ENCODE results near the gene ABHD17C. TPM values are rescaled to one million over a fixed set of nuclear protein-coding genes. Genes with fewer than 3 reads are reported as not detected.

ABHD17C gene
- total and polyA plus RNA-seq, 2 of the 8 experiments (the other 6 are each of a cell fraction or from before 2014, with no cell fraction given), result 20.2 to 29.8 TPM

GRCh38 chr15:80804970-80805495 is 109.9 kb downstream of the ABHD17C start:
- H4K20me1 ChIP-seq (replicated peaks in 1 of 2; ENCODE audit: control insufficient read depth in 1 of 2, insufficient read depth in 2 of 2, low read length in 2 of 2), result no peaks in the 10 kb centered on the region
- H2BK120ac ChIP-seq (replicated peaks; ENCODE audit: low read depth, low read length), result no peak overlapping the region
- H3K14ac ChIP-seq (ENCODE audit: insufficient read length), result no peak overlapping the region
- H2AK5ac ChIP-seq (ENCODE audit: low read depth, low read length), result no peak overlapping the region
- no peak overlapping the region for H2BK15ac ChIP-seq (ENCODE audit: low read length)
- H3K4ac ChIP-seq (replicated peaks; ENCODE audit: insufficient read length, low read depth, low read length), result no peak overlapping the region
- peak overlapping the region; percentile 42; the same call in 1 of the 2 replicates for H2AFZ ChIP-seq (ENCODE audit: low read length)
- H3K23ac ChIP-seq (ENCODE audit: insufficient read length), result no peak overlapping the region
- no peak overlapping the region for H3K56ac ChIP-seq (replicated peaks; ENCODE audit: insufficient read length, low read depth, low read length)
- H4K5ac ChIP-seq (ENCODE audit: insufficient read length, low read depth, low read length), result no peak overlapping the region
- no peak for DNase-seq (ENCODE audit: low read depth in 1 of 2, low spot score in 2 of 2)
- H3K9ac ChIP-seq (replicated peaks in 1 of 4; ENCODE audit: extremely low read depth in 1 of 4, low read depth in 3 of 4, low read length in 3 of 4), result no peak overlapping the region
- TF ChIP-seq BCL11A (IDR thresholded peaks at IDR 0.05; ENCODE audit: low read depth in 2 of 2, low read length in 2 of 2) (no peak), POLR2A (IDR thresholded peaks at IDR 0.05; ENCODE audit: control extremely low read depth in 1 of 2, low read depth in 2 of 2, low read length in 2 of 2) (no peak), TAF1 (IDR thresholded peaks at IDR 0.05; ENCODE audit: low read depth, low read length) (no peak), PHF8 (conservative IDR thresholded peaks at IDR 0.05; ENCODE audit: low read depth, low read length) (no peak), MAFK (IDR thresholded peaks at IDR 0.05; ENCODE audit: low read depth, low read length) (no peak), NANOG (IDR thresholded peaks at IDR 0.05; ENCODE audit: insufficient read depth, low read depth, low read length, poor library complexity, severe bottlenecking) (no peak), SP1 (IDR thresholded peaks at IDR 0.05; ENCODE audit: low read depth, low read length) (no peak), ASH2L (IDR thresholded peaks at IDR 0.05; ENCODE audit: low read length) (no peak), POLR2AphosphoS5 (IDR thresholded peaks at IDR 0.05; ENCODE audit: low read depth, low read length) (no peak), RBBP5 (IDR thresholded peaks at IDR 0.05; ENCODE audit: borderline replicate concordance, low read depth, low read length) (no peak)
- H3K27ac ChIP-seq (ENCODE audit: low read depth, low read length), result no peak overlapping the region
- peaks cover 0 to 6% (median 3%) of the 10 kb centered on the region in 4 experiments; a peak in 3 of 7 replicates for H3K4me1 ChIP-seq (replicated peaks in 1 of 4; ENCODE audit: control insufficient read depth in 3 of 4, insufficient read depth in 4 of 4, low read length in 3 of 4)
- no peak for FAIRE-seq
- H4K91ac ChIP-seq (replicated peaks; ENCODE audit: insufficient read length, low read length), result no peak overlapping the region
- no peak overlapping the region for H3K4me3 ChIP-seq (ENCODE audit: extremely low read depth in 1 of 4, insufficient read depth in 2 of 4, low read depth in 3 of 4, low read length in 4 of 4)
- no peaks in the 10 kb centered on the region for H3K36me3 ChIP-seq (ENCODE audit: control insufficient read depth in 2 of 4, insufficient read depth in 4 of 4, low read length in 3 of 4)
- 50% methylated on average over 10 of the region's 10 CpGs; no CpG with 5 or more reads in 1 of the 2 experiments for WGBS, 2 experiments (ENCODE audit: extremely low coverage in 1 of 2, insufficient coverage in 1 of 2, insufficient read length in 1 of 2, insufficient replicate concordance in 2 of 2, low coverage in 1 of 2, low lambda C conversion rate in 2 of 2, missing lambda C conversion rate in 1 of 2)
- no peak overlapping the region for H2BK5ac ChIP-seq (ENCODE audit: low read depth, low read length)
- no peak overlapping the region for H3K4me2 ChIP-seq (ENCODE audit: insufficient read depth in 1 of 2, low read depth in 2 of 2, low read length in 2 of 2)
- H3K79me1 ChIP-seq (ENCODE audit: low read depth, low read length), result no peaks in the 10 kb centered on the region
- H4K8ac ChIP-seq (ENCODE audit: extremely low read depth, insufficient read depth, low read length), result no peak overlapping the region
- CTCF ChIA-PET (ENCODE audit: partially characterized antibody), result interaction anchor here (1.1 to 2.1 kb wide), 6 partner anchors 9 to 348 kb away, joined by 3 to 11 read pairs (median 5); partner anchors contain the start of gene CEMIP
- H3K27me3 ChIP-seq (replicated peaks in 1 of 4; ENCODE audit: control insufficient read depth in 3 of 4, extremely low read depth in 1 of 4, insufficient read depth in 3 of 4, low read length in 3 of 4), result peaks cover 0 to 2% (median 0%) of the 10 kb centered on the region in 4 experiments; a peak in 2 of 7 replicates
- no peaks in the 10 kb centered on the region for H3K9me3 ChIP-seq (ENCODE audit: insufficient read depth in 2 of 2, low read depth in 1 of 2, low read length in 1 of 2)
- POLR2A ChIA-PET (ENCODE audit: partially characterized antibody), result no interaction called here
- H2BK20ac ChIP-seq (ENCODE audit: low read length), result no peak overlapping the region
- H3K18ac ChIP-seq (ENCODE audit: extremely low read depth, low read length), result peak overlapping the region; percentile 66; the same call in 1 of the 2 replicates
- no peak overlapping the region for H2BK12ac ChIP-seq (ENCODE audit: low read depth, low read length)
- no peaks in the 10 kb centered on the region for H3K79me2 ChIP-seq (ENCODE audit: control insufficient read depth in 1 of 2, insufficient read depth in 2 of 2, low read length in 2 of 2)
- H3K23me2 ChIP-seq (ENCODE audit: low read depth, low read length), result no peaks in the 10 kb centered on the region

Measured in H1 (cell line).